GM10266 (cell line): ENCODE data around the gene ATXN10.

ENCODE experiments used
- DNase-seq: peaks from one replicate; pipeline ENCODE4 v3.0.0; 2012; ENCODE audit errors: extremely low spot score
- CTCF ChIP-seq: IDR thresholded peaks from 2 replicates; pipeline ENCODE4 v1.5.1; 2012; ENCODE audit warnings: mild to moderate bottlenecking, low read depth; ENCODE audit not compliant: control insufficient read depth, insufficient read depth; ENCODE audit errors: missing control alignments

ATXN10 gene

DNA sequence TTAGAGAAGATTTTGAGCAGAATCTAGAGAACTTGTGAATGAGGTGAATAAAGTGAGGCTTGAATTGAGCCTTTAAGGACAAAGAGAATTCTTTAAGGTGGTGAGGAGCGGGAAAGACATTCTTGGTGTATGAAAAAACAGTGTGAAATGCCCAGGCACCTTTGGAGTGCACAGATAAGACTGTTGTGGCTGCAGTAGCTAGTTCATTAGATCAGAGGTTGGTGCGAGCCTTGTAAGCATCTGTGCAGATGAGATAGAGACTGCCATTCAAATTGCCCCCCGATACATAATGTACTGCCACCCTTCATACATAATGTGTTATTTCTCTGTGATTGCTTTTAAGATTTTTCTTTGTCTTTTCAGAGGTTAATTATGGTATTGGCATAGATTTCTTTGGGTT is 31.3 kb downstream of the ATXN10 start:
- DNase-seq = no peak
- no peak for TF ChIP-seq CTCF

GRCh38 chr22:45703758-45704157 is 32.1 kb downstream of the ATXN10 start:
- no peak for TF ChIP-seq CTCF
- no peak for DNase-seq

GRCh38 chr22:45704648-45705047 is 33.0 kb downstream of the ATXN10 start:
- TF ChIP-seq CTCF = no peak
- no peak for DNase-seq

GRCh38 chr22:45707605-45708004 is 36.0 kb downstream of the ATXN10 start:
- no peak for TF ChIP-seq CTCF
- DNase-seq = no peak

- no peak for TF ChIP-seq CTCF
- no peak for DNase-seq
Measured at GRCh38 chr22:45708145-45708544, 36.5 kb downstream of the ATXN10 start.

DNA sequence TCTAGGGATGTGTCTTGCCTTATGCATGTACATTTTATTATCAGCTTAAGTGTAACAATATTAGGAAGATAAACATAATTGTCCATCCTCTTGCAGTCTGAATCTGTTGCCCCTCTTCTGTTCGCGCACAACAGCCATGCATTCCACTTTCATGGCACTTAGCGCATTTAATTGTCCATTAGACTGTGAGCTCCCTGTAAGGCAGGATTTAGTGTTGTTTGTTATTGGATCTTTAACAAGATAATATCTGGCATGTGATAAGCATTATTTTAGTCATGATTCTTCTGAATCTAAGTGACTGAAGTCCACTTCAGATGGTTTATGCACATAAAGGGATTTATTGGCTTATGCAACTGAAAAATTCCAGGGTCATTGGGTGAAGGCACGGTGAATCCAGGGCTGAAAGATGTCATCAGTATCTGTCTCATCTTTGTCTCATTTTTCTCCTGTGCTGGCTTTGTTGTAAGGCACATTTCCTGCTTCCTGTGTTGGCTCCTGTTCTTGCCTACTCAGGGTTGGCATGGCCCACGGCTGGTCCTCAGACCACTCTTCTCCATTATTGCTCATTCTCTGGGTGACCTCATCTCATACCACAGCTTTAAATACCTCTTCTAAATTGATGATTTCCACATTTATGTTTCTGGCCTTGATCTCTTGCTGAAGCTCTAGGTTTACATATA is 37.6 kb downstream of the ATXN10 start:
- TF ChIP-seq CTCF = no peak
- DNase-seq = no peak

DNA sequence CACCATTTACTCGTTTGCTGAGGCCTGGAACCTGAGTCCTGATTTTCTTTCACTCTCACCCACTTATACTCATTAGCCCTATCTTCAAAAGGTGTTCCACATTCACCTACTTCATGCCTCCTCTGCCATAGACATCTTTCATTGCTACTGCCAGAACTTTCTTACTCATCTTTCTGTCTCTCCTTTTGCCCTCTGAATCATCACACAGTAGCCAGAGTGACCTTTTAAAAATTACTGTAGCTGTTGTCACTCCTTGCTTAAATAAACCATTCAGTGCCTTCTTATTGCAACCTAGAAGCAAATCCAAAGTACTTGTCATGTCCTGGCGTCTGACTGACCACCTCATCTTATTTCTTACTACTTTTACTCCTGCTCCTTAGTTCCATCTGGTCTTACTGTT is 38.2 kb downstream of the ATXN10 start:
- DNase-seq = no peak
- TF ChIP-seq CTCF = no peak
